Activated T-cell treated with anti-CD3 and anti-CD28 coated beads, Interleukin-2, amount 50 U/mL, for 24 hours (primary cell): ENCODE results near the gene CCSER2.
"Not testable (repeated sequence)": the region's sequence is repeated elsewhere in the genome, so short reads cannot be mapped to it uniquely, and the experiment has no call there.

ENCODE experiments used
- DNase-seq: peaks from one replicate; pipeline ENCODE4 v3.0.0-alpha.2; 2020
- H3K27ac Mint-ChIP-seq: 2 replicates; pipeline ENCODE4 v1.8.0; 2020; ENCODE audit warnings: mild to moderate bottlenecking, mixed read lengths
- H3K27me3 Mint-ChIP-seq: 2 replicates; pipeline ENCODE4 v1.8.0; 2020; ENCODE audit warnings: mixed read lengths
- H3K36me3 Mint-ChIP-seq: 2 replicates; pipeline ENCODE4 v1.8.0; 2020; ENCODE audit warnings: low read depth, mixed read lengths
- H3K4me1 Mint-ChIP-seq: 2 replicates; pipeline ENCODE4 v1.8.0; 2020; ENCODE audit warnings: low read depth, mixed read lengths
- H3K4me3 Mint-ChIP-seq: 2 replicates; pipeline ENCODE4 v1.8.0; 2020; ENCODE audit warnings: mild to moderate bottlenecking, moderate library complexity, mixed read lengths
- H3K9me3 Mint-ChIP-seq: 2 replicates; pipeline ENCODE4 v1.8.0; 2020; ENCODE audit warnings: mixed read lengths

Gene CCSER2

GRCh38 chr10:84499846-84500245 is 171.5 kb downstream of the CCSER2 start:
- no peak overlapping the region for H3K4me3 Mint-ChIP-seq
- peaks cover 13% of the 10 kb centered on the region for H3K4me1 Mint-ChIP-seq
- H3K36me3 Mint-ChIP-seq = peaks cover 16% of the 10 kb centered on the region
- H3K27ac Mint-ChIP-seq = peak overlapping the region; percentile 30
- H3K9me3 Mint-ChIP-seq = no peaks in the 10 kb centered on the region
- H3K27me3 Mint-ChIP-seq = no peaks in the 10 kb centered on the region
- DNase-seq = no peak

DNA sequence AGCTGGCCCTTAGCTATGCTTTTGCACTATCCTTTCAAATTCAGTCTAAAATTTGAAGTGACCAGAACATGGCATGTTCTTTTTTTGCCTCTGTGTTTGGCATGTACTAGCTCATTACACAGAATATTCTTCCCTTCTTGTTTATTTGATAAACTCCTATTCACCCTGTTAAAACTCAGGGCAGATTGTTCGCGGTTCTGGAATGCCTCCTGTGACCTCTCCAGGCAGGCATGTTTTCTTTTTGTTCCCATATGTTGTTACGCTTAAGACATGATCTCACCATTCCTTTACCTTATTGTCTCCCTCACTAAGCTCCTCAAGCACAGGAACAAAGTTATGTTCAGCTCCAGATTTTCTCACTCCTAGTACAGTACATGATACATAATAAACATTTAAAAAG is 181.7 kb downstream of the CCSER2 start:
- H3K36me3 Mint-ChIP-seq = peaks cover 18% of the 10 kb centered on the region
- no peaks in the 10 kb centered on the region for H3K27me3 Mint-ChIP-seq
- DNase-seq = no peak
- no peaks in the 10 kb centered on the region for H3K9me3 Mint-ChIP-seq
- peak overlapping the region; percentile 22 for H3K27ac Mint-ChIP-seq
- H3K4me1 Mint-ChIP-seq = no peaks in the 10 kb centered on the region
- no peak overlapping the region for H3K4me3 Mint-ChIP-seq

DNA sequence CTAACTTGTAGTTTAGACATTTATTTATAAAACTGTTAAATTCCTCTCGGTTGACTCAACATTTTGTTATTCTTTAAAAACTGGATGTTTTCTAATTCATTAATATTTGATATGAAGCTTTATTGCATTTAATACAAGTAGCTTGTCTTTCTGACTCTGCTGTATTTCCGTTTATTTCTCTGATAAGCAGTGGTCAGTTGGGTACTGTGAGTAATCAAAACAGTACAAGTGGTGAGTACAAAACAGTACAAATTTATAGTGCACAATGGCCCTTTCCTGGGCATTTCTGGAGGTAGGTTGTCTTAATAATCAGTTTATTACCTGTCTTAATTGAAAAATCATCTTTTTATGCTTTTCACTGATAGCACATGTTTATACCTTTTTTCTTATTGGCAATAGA is 182.7 kb downstream of the CCSER2 start:
- Mint-ChIP-seq H3K4me1 (no peaks in the 10 kb centered on the region), H3K9me3 (no peaks in the 10 kb centered on the region), H3K27me3 (no peaks in the 10 kb centered on the region), H3K27ac (no peak overlapping the region), H3K36me3 (peaks cover 27% of the 10 kb centered on the region), H3K4me3 (no peak overlapping the region)
- DNase-seq = no peak

DNA sequence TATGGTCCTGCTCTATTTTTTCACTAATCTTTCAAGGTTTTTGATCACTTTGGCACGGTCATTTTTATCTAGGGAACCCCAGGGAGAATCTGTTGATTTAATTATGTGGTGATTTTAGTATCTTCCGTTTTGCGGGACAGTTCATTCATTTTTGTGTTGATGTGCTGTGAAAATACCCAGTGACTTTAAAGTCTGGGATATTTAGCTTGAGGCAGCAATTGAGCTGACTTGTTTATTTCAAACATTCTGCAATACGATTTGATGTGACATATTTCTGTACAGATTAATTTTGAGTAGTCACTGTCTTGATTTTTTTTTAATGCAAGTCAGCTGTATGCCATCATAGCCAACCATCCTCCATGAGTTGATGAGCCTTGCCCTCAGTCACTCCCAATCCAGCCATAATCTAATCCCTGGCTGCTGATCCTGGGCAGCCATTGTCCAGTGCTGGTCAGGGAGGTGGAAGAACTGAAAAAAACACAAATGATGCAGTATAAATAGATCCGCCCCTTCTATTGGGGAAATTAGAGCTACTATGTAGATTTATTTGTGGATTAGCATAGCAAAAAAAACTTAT is 183.4 kb downstream of the CCSER2 start:
- no peak for DNase-seq
- Mint-ChIP-seq H3K27me3 (no peaks in the 10 kb centered on the region), H3K9me3 (no peaks in the 10 kb centered on the region), H3K4me3 (no peak overlapping the region), H3K4me1 (no peaks in the 10 kb centered on the region), H3K36me3 (peaks cover 32% of the 10 kb centered on the region), H3K27ac (no peak overlapping the region)

DNA sequence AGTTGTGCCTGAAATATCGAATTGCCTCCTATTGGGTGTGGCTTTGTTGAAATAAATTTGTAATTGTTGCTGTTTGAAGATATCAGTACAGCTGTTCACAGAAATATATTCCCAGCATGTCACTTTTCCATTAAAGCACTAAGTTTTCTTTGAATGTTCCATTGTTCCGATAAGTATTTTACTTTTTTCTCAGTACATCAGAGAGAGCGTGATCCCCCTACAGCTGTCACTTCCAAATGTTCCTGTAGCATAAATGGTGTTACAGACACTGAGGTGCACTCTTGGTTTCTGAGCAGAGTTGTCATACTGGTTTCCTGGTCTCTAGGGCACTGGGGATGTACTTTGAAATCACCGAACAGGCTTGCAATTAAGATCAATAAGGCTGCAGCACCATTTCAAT is 189.2 kb downstream of the CCSER2 start:
- Mint-ChIP-seq H3K36me3 (peaks cover 39% of the 10 kb centered on the region), H3K27ac (peak overlapping the region; percentile 61), H3K4me3 (no peak overlapping the region), H3K4me1 (peaks cover 3% of the 10 kb centered on the region), H3K9me3 (no peaks in the 10 kb centered on the region), H3K27me3 (no peaks in the 10 kb centered on the region)
- no peak for DNase-seq

DNA sequence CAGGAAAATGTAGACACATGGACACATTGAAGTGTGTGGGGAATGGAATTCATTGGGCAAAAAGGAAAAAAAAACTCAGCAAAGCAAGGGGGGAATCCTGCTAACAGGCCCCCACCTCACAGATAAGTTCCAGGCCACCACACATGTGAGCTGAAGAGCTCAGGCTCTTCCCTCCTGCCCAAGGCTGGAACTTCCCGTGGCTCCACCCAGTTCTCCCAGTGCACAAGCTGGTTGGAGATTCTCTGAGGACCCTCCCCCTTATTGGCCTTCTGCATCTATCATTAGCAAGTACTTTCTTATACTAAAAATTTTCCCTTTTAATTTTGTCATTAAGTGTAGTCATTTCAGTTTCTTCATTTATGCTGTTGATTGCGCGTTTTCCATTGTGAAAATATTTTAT is 190.8 kb downstream of the CCSER2 start:
- Mint-ChIP-seq H3K27ac (no peak overlapping the region), H3K9me3 (no peaks in the 10 kb centered on the region), H3K4me3 (no peak overlapping the region), H3K27me3 (no peaks in the 10 kb centered on the region), H3K4me1 (peaks cover 9% of the 10 kb centered on the region), H3K36me3 (peaks cover 27% of the 10 kb centered on the region)
- DNase-seq = no peak

DNA sequence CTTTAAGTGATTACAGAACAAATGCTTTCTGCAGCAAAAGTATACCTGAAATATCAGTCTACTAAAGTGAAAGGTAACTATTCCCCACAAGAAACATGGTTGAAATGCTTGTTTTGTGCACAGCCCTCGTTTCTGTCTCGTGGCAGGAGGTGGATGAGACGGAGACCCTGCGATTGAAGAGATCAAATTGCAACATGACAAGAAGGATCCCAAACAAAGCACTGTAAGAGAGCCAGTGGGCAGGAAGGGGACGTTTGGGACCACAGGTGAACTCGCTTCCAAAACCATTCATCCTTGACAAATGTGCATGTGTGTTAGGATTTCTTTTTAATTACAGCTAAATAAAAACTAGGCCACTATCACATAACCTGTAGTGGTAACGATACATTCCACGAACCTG is 192.6 kb downstream of the CCSER2 start:
- Mint-ChIP-seq H3K27ac (no peak overlapping the region), H3K27me3 (no peaks in the 10 kb centered on the region), H3K9me3 (peaks cover 8% of the 10 kb centered on the region), H3K4me3 (no peak overlapping the region), H3K4me1 (peaks cover 9% of the 10 kb centered on the region), H3K36me3 (peaks cover 13% of the 10 kb centered on the region)
- DNase-seq = no peak

DNA sequence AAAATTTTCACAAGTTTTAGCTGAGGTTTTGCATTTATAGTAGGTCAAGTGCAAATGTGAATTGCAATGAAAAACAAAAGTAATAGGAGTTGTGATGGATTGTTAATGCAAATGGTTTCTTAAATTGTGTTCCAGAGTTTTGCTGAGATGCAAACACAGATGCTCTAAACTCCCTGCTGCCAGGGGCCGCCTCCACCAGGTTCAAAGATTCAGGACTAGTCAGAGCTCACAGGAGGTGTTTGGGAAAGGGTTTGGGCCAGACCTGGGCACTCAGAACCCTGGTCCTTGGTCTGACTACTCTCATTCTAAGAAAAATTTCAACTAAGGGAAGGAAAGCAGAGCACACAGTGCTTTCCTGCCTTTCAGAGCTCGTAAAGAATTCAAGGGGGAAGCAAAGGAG is 193.1 kb downstream of the CCSER2 start:
- H3K27ac Mint-ChIP-seq = no peak overlapping the region
- peaks cover 10% of the 10 kb centered on the region for H3K36me3 Mint-ChIP-seq
- DNase-seq = no peak
- peaks cover 11% of the 10 kb centered on the region for H3K9me3 Mint-ChIP-seq
- peaks cover 9% of the 10 kb centered on the region for H3K4me1 Mint-ChIP-seq
- H3K4me3 Mint-ChIP-seq = no peak overlapping the region
- H3K27me3 Mint-ChIP-seq = no peaks in the 10 kb centered on the region

GRCh38 chr10:84522612-84523462 is 194.4 kb downstream of the CCSER2 start:
- Mint-ChIP-seq H3K27ac (no peak overlapping the region), H3K9me3 (peaks cover 12% of the 10 kb centered on the region), H3K4me1 (peaks cover 9% of the 10 kb centered on the region), H3K4me3 (no peak overlapping the region), H3K27me3 (no peaks in the 10 kb centered on the region), H3K36me3 (peaks cover 2% of the 10 kb centered on the region)
- no peak for DNase-seq

DNA sequence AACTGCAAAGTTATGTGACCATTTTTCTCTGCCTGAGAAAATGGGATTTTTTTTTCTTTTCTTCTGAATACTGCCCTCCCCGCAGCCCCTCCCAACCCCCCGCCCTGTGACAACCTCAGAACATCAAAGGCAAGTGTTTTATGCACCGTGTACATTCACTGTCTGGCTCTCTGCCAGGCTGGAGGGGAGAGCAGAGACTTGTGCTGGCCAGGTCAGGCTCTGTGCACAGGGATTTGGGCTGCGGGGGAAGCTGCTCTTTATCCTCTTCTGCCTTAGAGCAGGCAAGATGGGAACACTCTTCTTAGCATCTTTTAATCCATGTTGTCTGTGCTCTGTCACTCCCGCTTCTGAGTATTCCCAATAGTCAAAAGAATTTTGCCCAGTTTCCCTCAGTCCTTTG is 195.1 kb downstream of the CCSER2 start:
- H3K9me3 Mint-ChIP-seq = peaks cover 12% of the 10 kb centered on the region

DNA sequence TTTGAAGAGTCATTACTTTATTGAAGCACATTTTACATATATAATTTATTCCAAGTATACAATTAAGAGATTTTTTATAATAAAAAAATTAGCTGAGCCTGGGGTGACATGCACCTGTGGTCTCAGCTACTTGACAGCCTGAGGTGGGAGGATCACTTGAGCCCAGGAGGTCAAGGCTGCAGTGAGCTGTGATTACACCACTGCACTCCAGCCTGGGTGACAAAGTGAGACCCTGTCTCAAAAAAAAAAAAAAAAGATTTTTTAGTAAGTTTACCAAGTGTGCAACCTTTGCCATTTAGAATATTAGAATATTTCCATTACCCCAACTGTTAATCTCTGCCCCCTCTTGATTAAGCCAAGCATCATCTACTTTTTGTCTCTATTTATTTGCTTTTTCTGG is 196.0 kb downstream of the CCSER2 start:
- H3K4me1 Mint-ChIP-seq = peaks cover 9% of the 10 kb centered on the region
- H3K9me3 Mint-ChIP-seq = peaks cover 12% of the 10 kb centered on the region
- no peak for DNase-seq
- H3K27ac Mint-ChIP-seq = no peak overlapping the region
- no peaks in the 10 kb centered on the region for H3K27me3 Mint-ChIP-seq
- H3K4me3 Mint-ChIP-seq = no peak overlapping the region
- H3K36me3 Mint-ChIP-seq = no peaks in the 10 kb centered on the region

More for the DNA sequence above, 195.1 kb downstream of the CCSER2 start:
- H3K4me1 Mint-ChIP-seq = peaks cover 9% of the 10 kb centered on the region
- DNase-seq = no peak
- H3K36me3 Mint-ChIP-seq = no peaks in the 10 kb centered on the region
- no peak overlapping the region for H3K4me3 Mint-ChIP-seq
- H3K27me3 Mint-ChIP-seq = no peaks in the 10 kb centered on the region
- H3K27ac Mint-ChIP-seq = no peak overlapping the region

DNA sequence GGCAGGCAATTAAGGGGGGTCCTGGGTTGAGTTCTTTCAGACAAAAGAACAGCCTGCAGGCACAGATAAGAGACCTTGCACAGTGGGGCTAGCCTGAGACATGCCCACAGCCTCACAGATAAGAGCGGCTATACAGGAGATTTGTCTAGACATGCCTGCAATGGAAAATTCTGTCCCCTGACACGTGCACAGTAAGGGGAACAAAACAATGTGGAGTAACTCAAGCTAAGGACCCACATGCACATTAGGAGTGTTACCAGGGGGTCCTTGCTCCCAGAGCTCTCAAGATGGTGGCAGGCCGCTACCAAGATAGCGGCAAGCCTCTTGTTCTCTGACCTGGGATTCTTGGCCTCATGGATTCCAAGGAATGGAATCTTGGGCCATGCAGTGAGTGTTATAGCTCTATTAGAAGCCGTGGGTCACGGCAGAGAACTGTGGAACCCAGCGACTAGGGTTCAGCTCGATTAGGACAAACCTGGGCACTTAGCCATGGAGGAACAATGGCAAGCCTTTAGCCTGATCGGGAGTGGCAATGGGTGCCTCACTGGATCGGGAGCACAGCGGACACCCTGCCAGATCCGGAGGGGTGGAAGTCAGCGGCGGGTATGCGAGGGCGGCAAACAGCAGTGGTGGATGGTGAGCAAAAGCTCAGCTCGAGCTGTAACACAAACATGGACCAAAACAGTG is 196.9 kb downstream of the CCSER2 start:
- no peak for DNase-seq
- H3K9me3 Mint-ChIP-seq = peaks cover 12% of the 10 kb centered on the region
- H3K36me3 Mint-ChIP-seq = no peaks in the 10 kb centered on the region
- no peak overlapping the region for H3K4me3 Mint-ChIP-seq
- no peaks in the 10 kb centered on the region for H3K27me3 Mint-ChIP-seq
- H3K4me1 Mint-ChIP-seq = peaks cover 9% of the 10 kb centered on the region
- no peak overlapping the region for H3K27ac Mint-ChIP-seq

GRCh38 chr10:84525807-84526182 is 197.4 kb downstream of the CCSER2 start:
- H3K9me3 Mint-ChIP-seq = peaks cover 12% of the 10 kb centered on the region
- not testable (repeated sequence) for H3K4me3 Mint-ChIP-seq, H3K27me3 Mint-ChIP-seq, H3K36me3 Mint-ChIP-seq, H3K27ac Mint-ChIP-seq, H3K4me1 Mint-ChIP-seq, DNase-seq

- not testable (repeated sequence) for H3K4me1 Mint-ChIP-seq, H3K4me3 Mint-ChIP-seq, DNase-seq, H3K36me3 Mint-ChIP-seq, H3K27me3 Mint-ChIP-seq, H3K27ac Mint-ChIP-seq
- peaks cover 12% of the 10 kb centered on the region for H3K9me3 Mint-ChIP-seq
Measured at GRCh38 chr10:84527386-84527785, 199.0 kb downstream of the CCSER2 start.

DNA sequence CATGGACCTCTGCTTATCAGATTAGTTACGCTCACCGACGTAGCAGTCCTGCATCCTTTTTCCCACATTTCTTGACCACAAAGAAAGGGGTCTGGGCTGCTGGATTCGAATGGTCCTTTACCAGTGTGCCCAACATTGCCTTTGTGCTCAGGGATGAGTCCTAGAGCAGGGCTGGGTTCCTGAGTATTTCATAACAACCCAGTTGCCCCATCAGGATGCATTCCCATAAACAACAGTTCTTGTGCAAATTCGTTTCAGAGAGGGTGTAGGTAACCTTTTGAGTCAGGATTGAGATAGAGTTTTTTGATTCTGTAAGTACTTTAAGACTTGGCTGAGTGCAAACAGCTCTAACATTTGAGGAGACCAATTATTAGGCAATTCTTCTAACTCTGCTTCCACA is 200.1 kb downstream of the CCSER2 start:
- peaks cover 12% of the 10 kb centered on the region for H3K9me3 Mint-ChIP-seq
- H3K36me3 Mint-ChIP-seq, H3K27me3 Mint-ChIP-seq, H3K27ac Mint-ChIP-seq, H3K4me1 Mint-ChIP-seq, H3K4me3 Mint-ChIP-seq, DNase-seq: not testable (repeated sequence)
